SIG-M5 treated with dmso at 0.1 percent for 504 hours (cell line): ENCODE results near the gene KCNT2.
"Not testable (repeated sequence)": the region's sequence is repeated elsewhere in the genome, so short reads cannot be mapped to it uniquely, and the experiment has no call there.

Experiments
- DNase-seq: peaks from one replicate; lab custom pipeline; 2025; ENCODE audit not compliant: unreplicated experiment; lab: John Stamatoyannopoulos, UW

Gene KCNT2

DNA sequence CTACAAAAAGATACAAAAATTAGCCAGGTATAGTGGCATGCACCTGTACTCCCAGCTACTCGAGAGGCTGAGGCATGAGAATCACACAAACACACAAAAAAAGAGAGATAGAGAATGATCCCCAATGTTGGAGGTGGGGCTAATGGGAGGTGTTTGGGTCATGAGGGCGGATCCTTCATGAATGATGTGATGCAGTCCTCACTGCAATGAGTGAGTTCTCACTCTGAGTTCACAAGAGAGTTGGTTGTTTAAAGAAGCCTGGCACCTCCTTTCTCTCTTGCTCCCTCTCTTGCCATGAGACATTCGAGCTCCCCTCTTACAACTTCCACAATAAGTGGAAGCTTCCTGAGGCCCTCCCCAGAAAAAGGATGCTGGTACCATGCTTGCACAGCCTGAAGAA, 17.3 kb downstream of the KCNT2 start:
- DNase-seq, result no peak

DNA sequence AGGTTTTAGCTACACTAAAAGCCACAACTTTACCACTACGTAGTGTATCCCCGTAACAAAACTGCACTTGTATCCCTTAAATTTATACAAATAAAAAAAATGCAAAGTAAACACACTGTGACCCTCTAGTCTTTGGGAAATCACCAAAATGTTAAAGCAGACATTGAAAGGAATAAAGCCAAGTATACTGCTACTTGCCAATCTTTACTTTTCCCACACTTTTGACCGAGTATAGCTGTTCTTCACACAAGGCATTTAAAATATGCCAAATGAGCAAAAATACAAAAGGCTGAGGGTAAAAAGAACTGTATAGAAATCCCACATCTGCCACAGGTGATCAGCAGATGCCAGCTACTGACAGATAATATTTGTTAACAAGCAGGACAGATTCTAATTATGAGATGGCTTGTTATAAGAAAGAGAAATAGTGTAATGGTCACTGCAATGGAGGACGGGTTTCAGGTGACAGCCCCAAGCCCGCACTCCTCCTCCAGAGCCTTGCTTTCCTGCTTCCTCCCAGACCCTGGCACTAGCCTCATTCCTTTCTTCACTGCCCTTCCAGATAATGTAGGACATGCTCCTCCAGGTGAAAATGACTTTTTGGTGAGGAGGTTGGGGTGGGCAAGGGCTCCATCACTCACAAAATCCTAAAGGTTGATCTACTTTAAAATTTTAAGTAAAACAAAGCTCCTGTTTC, 18.1 kb downstream of the KCNT2 start:
- no peak for DNase-seq

DNA sequence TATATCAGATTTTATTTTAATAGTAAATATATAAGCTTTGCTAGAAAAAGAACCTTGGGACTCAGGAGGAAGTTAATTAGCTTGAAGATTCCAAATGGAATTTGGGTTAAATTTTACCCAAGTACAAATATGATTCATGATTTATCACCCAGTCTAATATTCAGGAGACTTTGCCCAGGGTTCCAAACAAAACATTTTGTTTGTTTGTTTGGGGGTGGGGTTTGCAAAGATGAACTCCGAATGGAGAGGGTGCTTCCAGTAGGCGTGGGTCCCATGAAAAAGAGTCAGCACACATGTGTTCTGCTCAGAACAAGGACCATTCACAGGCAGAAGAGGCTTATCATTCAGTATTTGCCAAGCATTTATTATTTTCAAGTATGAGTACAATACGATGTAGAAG, 23.5 kb downstream of the KCNT2 start:
- DNase-seq, result no peak

DNA sequence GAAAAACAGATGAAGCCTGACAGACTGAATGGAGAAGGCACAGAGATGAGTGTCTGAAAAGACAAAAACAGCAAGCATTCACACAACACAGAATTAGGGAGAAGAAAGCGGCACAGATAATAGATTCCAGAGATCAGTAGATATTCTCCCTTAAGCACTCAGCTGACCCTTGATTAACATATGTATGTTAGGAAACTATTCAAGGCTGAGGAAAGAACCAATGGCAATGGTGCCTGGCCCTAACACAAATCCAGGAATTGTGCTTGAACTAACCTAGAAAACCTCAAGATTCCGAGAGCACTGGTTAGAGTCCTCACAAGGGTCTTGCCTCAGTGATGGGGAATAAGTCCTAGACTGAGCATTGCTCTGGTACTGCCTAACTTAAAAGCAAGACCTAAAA, 30.9 kb downstream of the KCNT2 start:
- no peak for DNase-seq

DNA sequence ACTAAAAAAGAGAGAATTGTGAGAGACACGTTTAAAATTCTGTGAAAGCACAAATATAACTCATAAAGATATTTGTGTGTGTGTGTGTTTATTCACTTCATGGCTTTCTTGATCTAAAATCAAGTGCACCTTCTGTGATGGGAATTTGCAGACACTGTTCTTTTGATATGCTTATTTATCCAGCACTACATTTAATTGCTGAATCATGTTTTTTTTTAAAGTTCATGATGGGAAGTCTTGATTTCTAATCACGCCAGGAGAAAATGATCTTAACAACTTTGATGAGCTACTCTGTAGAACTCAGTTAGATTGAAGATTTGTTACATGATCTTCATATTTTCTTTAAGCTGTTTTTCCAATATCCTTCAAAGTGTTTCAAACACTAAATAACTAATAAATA, 35.0 kb downstream of the KCNT2 start:
- DNase-seq, result no peak

DNA sequence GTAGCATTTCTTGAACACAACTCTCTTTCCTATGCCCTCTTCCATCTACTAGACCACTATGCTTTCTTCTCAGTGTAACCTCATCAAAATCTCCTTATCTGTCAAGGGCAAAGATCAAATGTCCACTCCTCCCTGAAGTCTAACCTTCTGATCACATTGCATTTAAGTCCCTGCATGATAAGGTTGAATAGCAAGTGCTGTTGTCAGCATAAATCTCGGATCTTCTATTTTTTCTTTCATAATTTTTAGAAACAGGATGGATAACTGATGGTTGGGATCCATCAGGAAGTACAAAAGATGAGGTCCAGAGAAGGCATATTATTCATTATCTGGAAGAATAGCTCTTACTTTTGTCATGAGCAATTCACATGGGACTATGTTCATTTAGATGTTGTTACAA, 41.0 kb downstream of the KCNT2 start:
- DNase-seq, result no peak

DNA sequence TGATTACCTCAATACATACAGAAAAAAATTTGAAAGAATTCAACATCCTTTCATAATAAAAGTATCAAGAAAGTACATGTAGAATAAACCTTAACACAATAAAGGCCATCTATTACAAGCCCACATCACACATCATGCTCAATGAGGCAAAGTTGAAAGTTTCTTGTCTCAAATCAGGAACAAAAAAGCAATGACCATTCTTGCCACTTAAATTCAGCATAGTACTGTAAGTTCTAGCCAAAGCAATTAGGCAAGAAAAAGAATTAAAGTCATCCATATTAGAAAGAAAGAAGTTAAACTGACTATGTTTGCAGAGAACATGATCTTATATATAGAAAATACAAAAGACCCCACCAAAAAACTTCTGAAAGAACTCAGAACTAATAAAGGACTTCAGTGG, 44.5 kb downstream of the KCNT2 start:
- DNase-seq, result no peak

DNA sequence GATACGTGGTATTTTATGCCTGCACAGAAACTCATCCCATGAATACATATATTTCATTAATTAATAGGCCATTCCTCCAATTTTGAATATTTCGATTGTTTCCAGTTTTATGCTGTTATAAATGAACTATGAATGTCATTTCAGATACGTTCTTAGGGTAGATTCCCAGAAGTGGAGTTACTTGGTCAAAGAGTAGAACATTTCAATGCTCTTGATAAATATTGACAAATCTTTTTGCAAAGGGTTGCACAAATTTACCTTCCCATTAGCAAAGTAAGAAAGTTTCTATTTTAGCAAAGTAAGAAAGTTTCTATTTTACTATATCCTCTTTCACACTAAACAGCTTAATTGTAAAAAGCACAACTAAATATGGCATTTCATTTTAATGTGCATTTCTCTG, 48.9 kb downstream of the KCNT2 start:
- DNase-seq, result no peak

DNA sequence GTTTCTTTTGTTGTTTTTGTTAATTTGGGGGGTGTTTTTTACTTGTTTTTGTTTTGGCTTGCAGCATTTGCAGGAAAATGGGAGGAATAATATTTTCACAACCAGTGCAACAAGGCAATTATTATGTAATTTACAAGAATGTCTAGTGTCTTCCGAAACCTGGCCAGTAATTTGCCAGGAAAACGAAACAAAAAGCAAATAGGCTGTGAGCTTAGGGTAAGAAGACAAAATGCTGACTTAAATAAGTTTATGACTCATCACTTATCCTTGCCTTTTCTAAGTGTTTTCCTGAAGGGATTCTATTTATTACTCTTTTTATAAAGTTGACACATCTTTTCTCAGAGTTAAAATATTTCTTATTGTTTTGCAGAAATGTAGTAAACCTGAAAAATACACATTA, 49.8 kb downstream of the KCNT2 start:
- peak; percentile 53 for DNase-seq

DNA sequence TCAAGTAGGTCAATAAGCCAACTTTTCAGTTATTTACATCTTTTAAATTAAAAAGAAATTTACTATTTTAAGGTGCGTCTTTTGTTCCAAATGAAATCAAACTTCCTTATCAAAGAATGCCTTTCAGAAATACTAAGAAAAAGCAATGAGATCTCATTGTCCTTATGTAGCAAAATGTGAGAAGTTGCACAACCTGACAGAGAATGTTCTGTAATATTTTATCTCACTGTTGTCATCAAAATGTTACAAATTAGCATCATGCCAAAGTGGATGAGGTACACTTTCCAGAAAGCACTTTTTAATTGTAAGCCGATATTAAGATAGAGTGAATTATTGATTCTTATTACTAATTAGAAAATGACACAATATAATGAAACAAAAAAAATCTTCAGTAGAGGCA, 50.4 kb downstream of the KCNT2 start:
- no peak for DNase-seq

DNA sequence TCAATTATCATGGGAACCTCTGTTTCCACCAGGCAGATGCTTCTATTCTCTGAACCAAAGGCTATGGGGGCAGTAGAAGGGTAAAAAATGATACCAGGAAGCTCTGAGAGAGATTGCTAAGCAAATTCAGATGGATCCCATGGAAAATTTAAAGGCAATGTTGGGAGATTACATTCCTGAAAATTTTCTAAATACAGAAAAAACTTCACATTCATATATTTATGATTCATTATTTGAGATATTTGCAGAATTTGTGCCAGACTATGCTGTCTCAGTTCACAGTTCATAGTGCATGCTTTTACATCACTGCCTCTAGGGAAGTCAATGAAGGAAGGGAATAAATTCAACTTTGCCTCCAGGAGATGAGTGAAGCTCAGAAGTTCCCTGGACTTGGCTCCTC, 57.5 kb downstream of the KCNT2 start:
- no peak for DNase-seq

DNA sequence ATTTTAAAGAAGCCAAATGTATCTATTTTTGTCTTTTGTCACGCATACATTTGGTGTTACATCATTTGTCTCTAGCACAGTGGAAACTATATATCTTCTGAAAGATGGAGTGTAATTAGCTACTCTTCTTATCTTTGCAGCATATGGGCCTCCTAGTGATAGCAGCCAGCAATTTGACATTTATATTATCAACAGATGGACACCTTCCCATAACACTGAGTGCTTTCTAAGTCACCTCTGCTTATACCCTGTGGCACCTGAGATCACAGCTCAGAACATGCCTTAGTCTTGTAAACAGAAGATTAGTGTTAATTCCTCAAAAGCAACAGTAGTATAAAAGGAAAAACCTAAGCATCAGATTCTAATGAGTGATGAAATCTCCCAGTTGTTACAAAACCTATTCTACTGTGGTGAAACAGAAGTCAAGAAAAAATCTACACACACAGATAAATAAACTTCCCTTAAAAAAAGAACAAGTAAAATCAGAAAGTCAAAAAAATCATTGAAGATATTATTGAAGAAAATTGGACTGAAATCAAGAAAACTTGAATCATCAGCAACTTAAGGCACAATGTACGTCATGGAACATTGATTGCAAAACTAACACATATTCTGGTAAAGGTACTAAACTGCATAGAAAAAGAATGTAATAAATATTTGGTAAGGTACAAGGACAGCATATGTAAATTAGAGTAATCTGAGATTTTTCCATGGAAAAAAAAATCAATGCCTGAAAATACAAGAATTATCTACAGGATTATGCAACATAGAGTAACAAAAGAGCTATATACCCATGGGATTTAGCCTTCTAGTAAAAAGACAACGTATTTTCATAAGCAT, 61.7 kb downstream of the KCNT2 start:
- peak; percentile 38 for DNase-seq

DNA sequence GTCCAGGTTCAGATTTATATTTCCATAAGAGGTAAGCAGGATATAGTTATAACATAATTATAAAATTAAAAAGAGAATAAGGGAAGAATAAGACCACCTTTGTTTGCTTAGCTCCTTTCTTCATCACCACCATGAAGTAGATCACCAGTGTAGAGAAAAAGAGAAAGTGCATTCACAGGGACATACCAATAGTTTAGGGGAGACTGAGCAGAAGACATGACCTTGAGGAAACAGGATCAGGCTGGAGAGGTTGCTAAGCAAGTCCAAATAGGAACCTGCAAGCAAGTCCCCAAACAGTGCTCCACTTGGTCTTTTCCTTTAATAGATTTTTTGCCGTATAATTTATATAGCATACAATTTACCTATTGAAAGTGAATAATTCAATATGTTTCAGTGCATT, 63.0 kb downstream of the KCNT2 start:
- DNase-seq, result no peak

DNA sequence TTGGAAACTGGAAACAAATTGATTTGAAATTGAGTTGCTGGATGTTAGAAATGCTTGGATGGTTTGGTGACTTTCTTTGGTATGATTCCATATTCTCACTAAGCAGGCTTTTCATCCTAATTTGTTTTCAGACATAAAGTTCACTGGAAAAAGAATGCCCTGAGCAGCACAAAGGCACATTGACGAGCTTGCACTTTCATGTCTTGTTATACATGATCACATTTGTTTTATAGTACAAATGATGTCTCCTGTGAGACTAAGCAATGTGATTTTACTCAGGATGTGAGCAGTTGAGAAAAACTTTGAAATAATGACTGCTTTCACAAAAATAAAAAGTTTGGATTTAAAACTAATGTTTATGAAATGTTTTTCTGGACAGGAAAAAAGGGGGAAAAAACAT, 63.6 kb downstream of the KCNT2 start:
- DNase-seq, result no peak

DNA sequence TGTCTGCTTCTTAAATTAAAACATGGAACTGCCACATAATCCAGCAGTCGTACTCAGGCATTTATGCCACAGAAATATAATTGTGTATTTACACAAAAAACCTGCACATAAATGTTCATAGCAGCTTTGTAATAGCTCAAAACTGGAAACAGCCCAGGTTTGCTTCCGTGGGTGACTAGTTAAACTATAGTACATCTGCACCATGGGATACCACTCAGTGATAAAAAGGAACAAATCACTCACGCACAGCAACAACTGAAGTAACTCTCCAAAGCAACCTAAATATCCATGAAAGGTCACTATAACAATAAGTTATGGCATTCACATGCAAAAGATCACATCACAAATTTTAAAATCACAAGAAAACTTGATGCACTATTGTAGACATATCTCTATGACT, 64.4 kb downstream of the KCNT2 start:
- DNase-seq, result no peak

DNA sequence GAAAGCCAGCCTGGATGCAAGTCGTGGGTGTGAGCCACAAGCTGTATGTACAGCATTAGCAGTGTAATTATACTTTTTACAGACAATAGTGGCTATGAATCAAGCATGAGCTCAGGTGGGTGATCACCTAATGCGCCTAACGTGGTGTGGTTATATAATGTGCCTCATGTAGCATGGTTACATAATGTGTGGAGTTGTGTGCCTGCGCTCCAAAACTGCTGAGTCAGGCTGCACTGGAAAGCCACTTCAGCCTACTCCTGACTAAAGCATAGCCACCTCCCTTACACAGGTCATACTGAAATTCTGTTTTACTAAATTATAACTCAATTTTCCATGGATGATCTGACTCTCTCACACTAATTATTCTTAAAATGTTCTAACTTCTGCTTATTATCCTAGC, 69.8 kb downstream of the KCNT2 start:
- no peak for DNase-seq

DNA sequence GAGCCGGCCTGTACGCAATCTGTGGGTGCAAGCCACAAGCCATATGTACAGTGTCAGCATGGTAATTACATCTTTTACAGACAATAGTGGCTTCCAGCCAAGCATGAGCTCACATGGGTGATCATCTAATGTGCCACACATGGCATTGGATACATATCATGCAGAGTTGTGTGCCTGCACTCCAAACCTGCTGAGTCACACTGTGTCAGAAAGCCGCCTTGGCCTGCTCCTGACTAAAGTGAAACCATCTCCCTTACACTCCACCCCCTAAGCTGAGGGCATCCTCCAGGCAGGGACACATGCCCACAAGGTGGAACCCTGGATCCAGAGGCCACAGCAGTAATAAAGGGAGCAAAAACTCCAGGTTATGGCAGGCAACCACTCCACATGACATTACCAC, 72.5 kb downstream of the KCNT2 start:
- no peak for DNase-seq

DNA sequence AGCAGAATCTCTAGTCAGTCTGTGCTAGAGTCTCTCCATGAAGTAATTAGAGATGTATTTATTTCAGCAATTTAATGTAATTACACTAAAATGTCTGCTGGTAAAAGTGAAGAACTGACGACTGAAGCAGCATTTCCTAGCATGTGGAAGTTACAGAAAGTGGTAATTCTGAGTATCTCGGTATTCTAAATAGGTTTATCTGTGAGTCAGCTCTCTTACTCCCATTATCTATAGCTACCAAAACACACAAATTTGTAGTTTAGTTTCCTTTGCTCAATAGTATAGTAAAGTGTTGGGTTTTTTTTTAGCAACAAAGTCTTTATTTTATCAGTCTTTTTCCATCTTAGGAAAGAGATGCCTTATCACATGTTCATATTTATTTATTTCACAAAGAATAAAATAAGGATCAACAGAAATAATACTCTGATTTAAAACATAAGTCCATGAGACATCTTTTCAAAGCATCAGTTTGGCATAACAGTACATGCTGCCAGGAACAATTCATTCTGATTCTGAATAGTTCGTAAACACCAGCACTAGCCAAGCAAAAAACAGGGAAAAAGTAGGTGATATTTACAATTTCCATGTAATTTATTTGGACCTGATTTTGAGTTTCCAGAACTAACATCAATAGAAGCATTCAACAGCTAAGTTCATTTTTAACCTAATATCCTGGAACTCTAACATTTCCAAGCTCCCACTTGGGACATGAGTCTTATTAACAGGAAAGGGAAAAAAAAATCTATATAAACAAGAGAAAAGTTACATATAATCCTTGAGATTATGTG, 76.3 kb downstream of the KCNT2 start:
- no peak for DNase-seq

DNA sequence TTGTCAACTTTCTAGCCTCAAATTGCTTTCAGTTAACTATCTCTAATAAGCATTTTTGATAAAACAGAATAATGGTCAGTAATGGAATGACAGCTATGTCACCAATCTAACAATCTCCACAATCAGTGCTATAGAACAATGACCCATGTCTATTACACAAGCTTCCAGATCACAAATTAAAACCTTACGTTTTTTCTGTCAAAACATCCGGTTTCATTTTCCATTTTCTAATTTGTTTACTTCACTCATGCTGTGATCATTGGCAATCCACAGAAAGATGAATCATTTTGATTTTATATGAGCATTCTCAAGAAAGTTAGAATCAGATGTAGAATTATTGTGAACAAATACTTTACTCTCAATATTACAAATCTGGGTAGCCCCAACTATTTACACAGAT, 80.3 kb downstream of the KCNT2 start:
- DNase-seq, result no peak

DNA sequence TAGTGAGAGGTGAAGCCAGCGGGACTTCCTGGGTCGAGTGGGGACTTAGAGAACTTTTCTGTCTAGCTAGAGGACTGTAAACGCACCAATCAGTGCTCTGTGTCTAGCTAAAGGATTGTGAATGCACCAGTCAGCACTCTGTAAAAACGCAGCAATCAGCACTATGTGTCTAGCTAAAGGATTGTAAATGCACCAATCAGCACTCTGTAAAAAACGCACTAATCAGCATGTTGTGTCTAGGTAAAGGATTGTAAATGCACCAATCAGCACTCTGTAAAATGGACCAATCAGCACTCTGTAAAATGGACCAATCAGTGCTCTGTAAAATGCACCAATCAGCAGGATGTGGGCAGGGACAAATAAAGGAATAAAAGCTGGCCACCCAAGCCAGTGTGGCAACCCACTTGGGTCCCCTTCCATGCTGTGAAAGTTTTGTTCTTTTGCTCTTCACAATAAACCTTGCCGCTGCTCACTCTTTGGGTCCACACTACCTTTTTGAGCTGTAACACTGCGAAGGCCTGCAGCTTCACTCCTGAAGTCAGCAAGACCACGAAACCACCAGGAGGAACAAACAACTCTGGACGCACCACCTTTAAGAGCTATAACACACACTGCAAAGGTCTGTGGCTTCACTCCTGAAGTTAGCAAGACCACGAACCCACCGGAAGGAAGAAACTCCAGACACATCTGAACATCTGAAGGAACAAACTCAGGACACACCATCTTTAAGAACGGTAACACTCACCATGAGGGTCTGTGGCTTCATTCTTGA, 85.5 kb downstream of the KCNT2 start:
- not testable (repeated sequence) for DNase-seq

DNA sequence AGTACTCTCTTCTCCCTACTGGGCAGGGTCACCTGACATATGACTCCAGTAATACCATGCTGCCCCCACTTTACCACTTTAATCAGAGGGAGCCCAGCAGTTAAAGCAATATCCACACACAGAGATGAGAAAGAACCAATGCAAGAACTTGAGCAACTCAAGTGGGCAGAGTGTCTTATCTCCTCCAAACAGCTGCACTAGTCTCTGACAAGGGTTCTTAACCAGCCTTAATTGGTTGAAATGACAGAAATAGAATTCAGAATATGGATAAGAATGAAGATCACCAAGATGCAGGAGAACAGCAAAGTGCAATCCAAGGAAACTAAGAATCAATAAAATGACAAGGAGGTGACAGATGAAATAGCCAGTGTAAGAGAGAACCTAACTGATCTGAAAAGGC, 91.0 kb downstream of the KCNT2 start:
- no peak for DNase-seq
